Ishikawa (cell line): Measurements from ENCODE around the gene SF1.

Experiments used
- CEBPB ChIP-seq: IDR thresholded peaks from 2 replicates; pipeline ENCODE4 v1.6.1; 2012
- CREB1 ChIP-seq: IDR thresholded peaks from 2 replicates; pipeline ENCODE4 v1.6.1; 2012; ENCODE audit warnings: low read depth
- EGR1 ChIP-seq: IDR thresholded peaks from 2 replicates; pipeline ENCODE4 v1.6.1; 2012
- EP300 ChIP-seq: IDR thresholded peaks from 2 replicates; pipeline ENCODE4 v1.6.1; 2012; ENCODE audit warnings: borderline replicate concordance
- FOXM1 ChIP-seq: IDR thresholded peaks from 2 replicates; pipeline ENCODE4 v1.6.1; 2012; ENCODE audit warnings: low read depth, borderline replicate concordance
- NFIC ChIP-seq: IDR thresholded peaks from 2 replicates; pipeline ENCODE4 v1.6.1; 2012
- RAD21 ChIP-seq: IDR thresholded peaks from 2 replicates; pipeline ENCODE4 v1.6.1; 2012; ENCODE audit warnings: low read depth
- TAF1 ChIP-seq: IDR thresholded peaks from 2 replicates; pipeline ENCODE4 v1.6.1; 2012; ENCODE audit warnings: low read depth, mild to moderate bottlenecking
- TCF12 ChIP-seq: IDR thresholded peaks from 2 replicates; pipeline ENCODE4 v1.6.1; 2012; ENCODE audit warnings: low read depth
- TEAD4 ChIP-seq: IDR thresholded peaks from 2 replicates; pipeline ENCODE4 v1.6.1; 2012
- YY1 ChIP-seq: IDR thresholded peaks from 2 replicates; pipeline ENCODE4 v1.6.1; 2012; ENCODE audit warnings: low read depth
- ZBTB7A ChIP-seq: IDR thresholded peaks from 2 replicates; pipeline ENCODE4 v1.6.1; 2012; ENCODE audit warnings: low read depth
- TF ChIP-seq, protein P1 (sequence below): IDR thresholded peaks from 2 replicates; pipeline ENCODE4 v1.6.1; 2012; ENCODE audit warnings: low read depth, mild to moderate bottlenecking
- TF ChIP-seq, protein P2 (sequence below): IDR thresholded peaks from 2 replicates; pipeline ENCODE4 v1.6.1; 2012
- TF ChIP-seq, protein P3 (sequence below): IDR thresholded peaks from 2 replicates; pipeline ENCODE4 v1.6.1; 2012

SF1 gene

DNA sequence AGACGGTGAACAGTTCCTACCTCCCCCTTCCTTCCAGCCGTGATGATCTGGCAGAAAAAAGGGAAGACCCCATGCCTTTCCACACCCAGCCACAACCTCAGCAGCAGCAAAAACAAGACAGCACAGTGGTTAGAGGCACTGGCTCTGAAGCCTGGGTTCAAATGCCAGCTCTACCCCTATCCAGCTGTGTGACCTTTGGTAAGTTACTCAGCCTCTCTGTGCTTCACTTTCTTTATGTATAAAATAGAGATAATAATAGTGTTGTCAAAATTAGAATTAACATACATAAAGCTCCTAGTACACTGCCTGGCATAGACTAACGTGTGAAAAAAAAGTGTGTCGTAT is 59.6 kb downstream of the SF1 start:
- TF ChIP-seq YY1 (no peak), CEBPB (no peak), RAD21 (no peak), CREB1 (no peak), TAF1 (no peak), TCF12 (no peak), EGR1 (no peak), FOXM1 (no peak), TEAD4 (no peak)
- TF ChIP-seq, protein P1, sequence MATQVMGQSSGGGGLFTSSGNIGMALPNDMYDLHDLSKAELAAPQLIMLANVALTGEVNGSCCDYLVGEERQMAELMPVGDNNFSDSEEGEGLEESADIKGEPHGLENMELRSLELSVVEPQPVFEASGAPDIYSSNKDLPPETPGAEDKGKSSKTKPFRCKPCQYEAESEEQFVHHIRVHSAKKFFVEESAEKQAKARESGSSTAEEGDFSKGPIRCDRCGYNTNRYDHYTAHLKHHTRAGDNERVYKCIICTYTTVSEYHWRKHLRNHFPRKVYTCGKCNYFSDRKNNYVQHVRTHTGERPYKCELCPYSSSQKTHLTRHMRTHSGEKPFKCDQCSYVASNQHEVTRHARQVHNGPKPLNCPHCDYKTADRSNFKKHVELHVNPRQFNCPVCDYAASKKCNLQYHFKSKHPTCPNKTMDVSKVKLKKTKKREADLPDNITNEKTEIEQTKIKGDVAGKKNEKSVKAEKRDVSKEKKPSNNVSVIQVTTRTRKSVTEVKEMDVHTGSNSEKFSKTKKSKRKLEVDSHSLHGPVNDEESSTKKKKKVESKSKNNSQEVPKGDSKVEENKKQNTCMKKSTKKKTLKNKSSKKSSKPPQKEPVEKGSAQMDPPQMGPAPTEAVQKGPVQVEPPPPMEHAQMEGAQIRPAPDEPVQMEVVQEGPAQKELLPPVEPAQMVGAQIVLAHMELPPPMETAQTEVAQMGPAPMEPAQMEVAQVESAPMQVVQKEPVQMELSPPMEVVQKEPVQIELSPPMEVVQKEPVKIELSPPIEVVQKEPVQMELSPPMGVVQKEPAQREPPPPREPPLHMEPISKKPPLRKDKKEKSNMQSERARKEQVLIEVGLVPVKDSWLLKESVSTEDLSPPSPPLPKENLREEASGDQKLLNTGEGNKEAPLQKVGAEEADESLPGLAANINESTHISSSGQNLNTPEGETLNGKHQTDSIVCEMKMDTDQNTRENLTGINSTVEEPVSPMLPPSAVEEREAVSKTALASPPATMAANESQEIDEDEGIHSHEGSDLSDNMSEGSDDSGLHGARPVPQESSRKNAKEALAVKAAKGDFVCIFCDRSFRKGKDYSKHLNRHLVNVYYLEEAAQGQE: no peak

DNA sequence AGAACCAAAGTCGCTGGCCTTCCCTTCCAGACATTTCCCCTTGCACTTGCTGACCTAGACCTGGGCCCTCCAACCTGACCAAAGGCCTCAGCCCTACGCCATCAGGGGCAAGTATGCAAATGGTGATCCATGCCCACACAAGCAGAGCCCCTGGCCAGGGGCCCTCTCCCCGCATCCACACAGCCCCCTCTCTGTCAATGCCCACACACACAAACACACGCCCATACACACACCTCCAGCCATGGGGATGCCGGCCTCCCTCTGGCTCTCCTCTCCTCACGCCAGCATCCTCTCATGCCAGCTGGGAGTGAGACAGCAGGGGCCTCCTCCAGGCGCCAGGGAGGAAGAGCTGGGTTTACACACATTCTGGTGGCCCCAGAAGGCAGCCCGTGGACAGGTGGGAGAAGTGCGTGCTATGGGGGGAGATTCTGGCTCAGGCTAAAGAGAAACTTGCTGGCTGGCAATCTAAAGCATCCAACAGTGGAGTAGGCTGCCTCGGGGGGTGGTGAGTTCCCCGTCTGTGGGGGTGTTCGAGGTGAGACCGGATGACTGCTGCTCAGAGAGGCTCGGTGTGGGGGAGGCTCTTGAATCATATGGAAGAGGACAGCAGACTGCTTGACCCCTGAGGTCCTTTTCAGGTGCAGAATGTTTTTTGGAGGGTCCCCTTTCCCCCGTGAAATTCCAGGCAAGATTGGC is 60.1 kb downstream of the SF1 start:
- TF ChIP-seq FOXM1 (no peak), CREB1 (no peak), ZBTB7A (no peak), TCF12 (no peak)

DNA sequence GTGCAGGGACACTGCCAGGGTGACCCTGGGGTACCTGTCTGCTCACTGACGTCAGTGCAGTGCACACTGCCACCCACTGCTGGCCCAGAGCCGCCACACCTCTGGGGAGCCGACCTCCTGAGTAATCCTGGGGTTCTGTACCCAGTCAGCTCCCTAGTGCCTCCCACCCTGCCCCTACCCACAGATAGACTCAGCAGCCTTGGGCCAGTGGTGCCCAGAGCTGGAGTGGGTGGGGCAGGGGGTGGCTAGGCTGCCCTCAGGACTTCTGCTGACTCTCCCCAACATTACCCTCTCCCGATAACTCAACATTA is 61.1 kb downstream of the SF1 start:
- TF ChIP-seq EP300 (no peak), ZBTB7A (no peak), TAF1 (no peak), YY1 (no peak), NFIC (no peak), TCF12 (no peak), EGR1 (no peak), TEAD4 (no peak), CEBPB (no peak), FOXM1 (no peak), RAD21 (no peak), CREB1 (no peak)
- TF ChIP-seq, protein P1: no peak
- TF ChIP-seq, protein P2, sequence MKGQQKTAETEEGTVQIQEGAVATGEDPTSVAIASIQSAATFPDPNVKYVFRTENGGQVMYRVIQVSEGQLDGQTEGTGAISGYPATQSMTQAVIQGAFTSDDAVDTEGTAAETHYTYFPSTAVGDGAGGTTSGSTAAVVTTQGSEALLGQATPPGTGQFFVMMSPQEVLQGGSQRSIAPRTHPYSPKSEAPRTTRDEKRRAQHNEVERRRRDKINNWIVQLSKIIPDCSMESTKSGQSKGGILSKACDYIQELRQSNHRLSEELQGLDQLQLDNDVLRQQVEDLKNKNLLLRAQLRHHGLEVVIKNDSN: no peak

DNA sequence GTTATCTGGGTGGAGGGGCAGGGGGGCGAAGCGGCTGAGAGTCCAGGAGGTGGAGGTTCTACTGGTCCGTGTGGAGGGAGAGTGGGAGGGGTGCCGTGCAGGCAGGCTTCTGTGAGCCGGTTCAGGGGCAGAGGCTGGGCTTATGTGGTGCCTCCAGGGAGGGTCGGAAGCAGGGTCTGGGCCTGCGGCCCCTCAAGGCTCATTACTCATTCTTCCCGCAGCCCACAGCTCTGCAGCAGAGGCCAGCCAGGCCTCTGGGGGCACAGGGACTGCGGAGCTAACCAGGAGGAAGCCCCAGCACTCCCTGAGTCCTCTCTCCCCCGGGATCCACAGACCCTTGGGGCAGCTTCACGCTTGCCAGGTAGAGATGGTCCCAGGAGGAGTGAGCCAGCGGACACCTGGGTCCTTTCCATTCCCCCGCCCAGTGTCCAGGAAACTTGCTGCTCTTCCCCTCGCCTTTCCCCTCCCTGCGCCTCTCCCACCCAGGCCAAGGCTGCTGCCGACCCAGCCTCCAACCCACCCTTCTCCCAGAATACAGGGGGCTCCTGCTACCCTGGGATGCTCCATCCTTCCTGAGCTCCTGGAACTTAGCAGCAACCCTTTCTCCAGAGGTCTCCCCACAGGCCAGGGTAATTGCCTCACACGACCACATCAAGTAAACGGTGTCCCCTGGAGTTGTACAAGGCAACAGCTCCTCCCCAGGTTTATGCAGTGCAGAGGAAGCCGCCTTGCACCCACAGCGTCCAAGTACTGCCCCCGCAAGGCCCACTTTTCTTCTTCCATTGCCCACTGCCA is 61.7 kb downstream of the SF1 start:
- TF ChIP-seq, protein P2: no peak
- TF ChIP-seq ZBTB7A: no peak
- no peak for TF ChIP-seq EGR1
- TF ChIP-seq CREB1: no peak
- TF ChIP-seq RAD21: no peak
- no peak for TF ChIP-seq TCF12
- TF ChIP-seq, protein P1: no peak
- no peak for TF ChIP-seq TEAD4
- TF ChIP-seq, protein P3, sequence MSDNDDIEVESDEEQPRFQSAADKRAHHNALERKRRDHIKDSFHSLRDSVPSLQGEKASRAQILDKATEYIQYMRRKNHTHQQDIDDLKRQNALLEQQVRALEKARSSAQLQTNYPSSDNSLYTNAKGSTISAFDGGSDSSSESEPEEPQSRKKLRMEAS: no peak
- no peak for TF ChIP-seq NFIC
- TF ChIP-seq CEBPB: no peak
- TF ChIP-seq FOXM1: no peak
- TF ChIP-seq EP300: no peak
- no peak for TF ChIP-seq TAF1
- TF ChIP-seq YY1: no peak
